ENCODE results near the gene PRICKLE1.

The PRICKLE1 gene

GRCh38 chr12:42444192-42444943 is 145.2 kb downstream of the PRICKLE1 start:
- no peak overlapping the region for H3K9ac ChIP-seq (ENCODE audit: low read length)
- no peak overlapping the region for H3K4me3 ChIP-seq (ENCODE audit: low read depth in 1 of 2, low read length in 2 of 2)
- H3K27ac ChIP-seq (ENCODE audit: low read depth, low read length) = no peak overlapping the region
- H3K4me1 ChIP-seq (ENCODE audit: insufficient read depth, low read length) = no peaks in the 10 kb centered on the region
- no peaks in the 10 kb centered on the region for H3K27me3 ChIP-seq (ENCODE audit: control insufficient read depth in 1 of 2, insufficient read depth in 2 of 2, low read length in 2 of 2)
- peaks cover 17% of the 10 kb centered on the region for H3K36me3 ChIP-seq (ENCODE audit: insufficient read depth, low read length)
- no peaks in the 10 kb centered on the region for H3K9me3 ChIP-seq (ENCODE audit: low read length)

GRCh38 chr12:42442888-42443287 is 146.7 kb downstream of the PRICKLE1 start:
- Histone ChIP-seq H3K4me1 (ENCODE audit: insufficient read depth, low read length) (no peaks in the 10 kb centered on the region), H3K9me3 (ENCODE audit: low read length) (no peaks in the 10 kb centered on the region), H3K9ac (ENCODE audit: low read length) (no peak overlapping the region), H3K27me3 (ENCODE audit: control insufficient read depth in 1 of 2, insufficient read depth in 2 of 2, low read length in 2 of 2) (no peaks in the 10 kb centered on the region), H3K4me3 (ENCODE audit: low read depth in 1 of 2, low read length in 2 of 2) (no peak overlapping the region), H3K27ac (ENCODE audit: low read depth, low read length) (no peak overlapping the region), H3K36me3 (ENCODE audit: insufficient read depth, low read length) (peaks cover 17% of the 10 kb centered on the region)

- Histone ChIP-seq H3K4me1 (ENCODE audit: insufficient read depth, low read length) (no peaks in the 10 kb centered on the region), H3K9ac (ENCODE audit: low read length) (no peak overlapping the region), H3K27me3 (ENCODE audit: control insufficient read depth in 1 of 2, insufficient read depth in 2 of 2, low read length in 2 of 2) (no peaks in the 10 kb centered on the region), H3K27ac (ENCODE audit: low read depth, low read length) (no peak overlapping the region), H3K36me3 (ENCODE audit: insufficient read depth, low read length) (peaks cover 17% of the 10 kb centered on the region), H3K4me3 (ENCODE audit: low read depth in 1 of 2, low read length in 2 of 2) (no peak overlapping the region), H3K9me3 (ENCODE audit: low read length) (no peaks in the 10 kb centered on the region)
Observed at GRCh38 chr12:42442311-42442759, 147.2 kb downstream of the PRICKLE1 start.

- peaks cover 17% of the 10 kb centered on the region for H3K36me3 ChIP-seq (ENCODE audit: insufficient read depth, low read length)
Observed at GRCh38 chr12:42440608-42441007, 148.9 kb downstream of the PRICKLE1 start.

GRCh38 chr12:42432517-42433140 is 156.9 kb downstream of the PRICKLE1 start:
- Histone ChIP-seq H3K9ac (ENCODE audit: low read length) (no peak overlapping the region), H3K9me3 (ENCODE audit: low read length) (no peaks in the 10 kb centered on the region), H3K4me1 (ENCODE audit: insufficient read depth, low read length) (no peaks in the 10 kb centered on the region), H3K27me3 (ENCODE audit: control insufficient read depth in 1 of 2, insufficient read depth in 2 of 2, low read length in 2 of 2) (no peaks in the 10 kb centered on the region), H3K4me3 (ENCODE audit: low read depth in 1 of 2, low read length in 2 of 2) (no peak overlapping the region), H3K36me3 (ENCODE audit: insufficient read depth, low read length) (peaks cover 4% of the 10 kb centered on the region), H3K27ac (ENCODE audit: low read depth, low read length) (no peak overlapping the region)

More at GRCh38 chr12:42440608-42441007, 148.9 kb downstream of the PRICKLE1 start:
- Histone ChIP-seq H3K27ac (ENCODE audit: low read depth, low read length) (no peak overlapping the region), H3K9ac (ENCODE audit: low read length) (no peak overlapping the region), H3K4me3 (ENCODE audit: low read depth in 1 of 2, low read length in 2 of 2) (no peak overlapping the region), H3K4me1 (ENCODE audit: insufficient read depth, low read length) (no peaks in the 10 kb centered on the region), H3K9me3 (ENCODE audit: low read length) (no peaks in the 10 kb centered on the region), H3K27me3 (ENCODE audit: control insufficient read depth in 1 of 2, insufficient read depth in 2 of 2, low read length in 2 of 2) (no peaks in the 10 kb centered on the region)

GRCh38 chr12:42428850-42429249 is 160.7 kb downstream of the PRICKLE1 start:
- H3K27me3 ChIP-seq (ENCODE audit: control insufficient read depth in 1 of 2, insufficient read depth in 2 of 2, low read length in 2 of 2) = no peaks in the 10 kb centered on the region
- H3K4me3 ChIP-seq (ENCODE audit: low read depth in 1 of 2, low read length in 2 of 2) = no peak overlapping the region
- no peaks in the 10 kb centered on the region for H3K9me3 ChIP-seq (ENCODE audit: low read length)
- peaks cover 4% of the 10 kb centered on the region for H3K36me3 ChIP-seq (ENCODE audit: insufficient read depth, low read length)
- no peak overlapping the region for H3K27ac ChIP-seq (ENCODE audit: low read depth, low read length)
- no peaks in the 10 kb centered on the region for H3K4me1 ChIP-seq (ENCODE audit: insufficient read depth, low read length)
- no peak overlapping the region for H3K9ac ChIP-seq (ENCODE audit: low read length)

GRCh38 chr12:42426746-42427145 is 162.8 kb downstream of the PRICKLE1 start:
- H3K36me3 ChIP-seq (ENCODE audit: insufficient read depth, low read length) = peaks cover 4% of the 10 kb centered on the region

GRCh38 chr12:42422785-42423184 is 166.8 kb downstream of the PRICKLE1 start:
- no peak overlapping the region for H3K27ac ChIP-seq (ENCODE audit: low read depth, low read length)
- no peak overlapping the region for H3K9ac ChIP-seq (ENCODE audit: low read length)
- H3K36me3 ChIP-seq (ENCODE audit: insufficient read depth, low read length) = no peaks in the 10 kb centered on the region
- no peaks in the 10 kb centered on the region for H3K27me3 ChIP-seq (ENCODE audit: control insufficient read depth in 1 of 2, insufficient read depth in 2 of 2, low read length in 2 of 2)
- H3K9me3 ChIP-seq (ENCODE audit: low read length) = no peaks in the 10 kb centered on the region
- H3K4me3 ChIP-seq (ENCODE audit: low read depth in 1 of 2, low read length in 2 of 2) = no peak overlapping the region
- H3K4me1 ChIP-seq (ENCODE audit: insufficient read depth, low read length) = no peaks in the 10 kb centered on the region

More at GRCh38 chr12:42426746-42427145, 162.8 kb downstream of the PRICKLE1 start:
- Histone ChIP-seq H3K27me3 (ENCODE audit: control insufficient read depth in 1 of 2, insufficient read depth in 2 of 2, low read length in 2 of 2) (no peaks in the 10 kb centered on the region), H3K9me3 (ENCODE audit: low read length) (no peaks in the 10 kb centered on the region), H3K9ac (ENCODE audit: low read length) (no peak overlapping the region), H3K4me3 (ENCODE audit: low read depth in 1 of 2, low read length in 2 of 2) (no peak overlapping the region), H3K4me1 (ENCODE audit: insufficient read depth, low read length) (no peaks in the 10 kb centered on the region), H3K27ac (ENCODE audit: low read depth, low read length) (no peak overlapping the region)

- Histone ChIP-seq H3K4me3 (ENCODE audit: low read depth in 1 of 2, low read length in 2 of 2) (no peak overlapping the region), H3K9ac (ENCODE audit: low read length) (no peak overlapping the region), H3K4me1 (ENCODE audit: insufficient read depth, low read length) (no peaks in the 10 kb centered on the region), H3K9me3 (ENCODE audit: low read length) (no peaks in the 10 kb centered on the region), H3K27ac (ENCODE audit: low read depth, low read length) (no peak overlapping the region), H3K27me3 (ENCODE audit: control insufficient read depth in 1 of 2, insufficient read depth in 2 of 2, low read length in 2 of 2) (no peaks in the 10 kb centered on the region), H3K36me3 (ENCODE audit: insufficient read depth, low read length) (no peaks in the 10 kb centered on the region)
Observed at GRCh38 chr12:42421844-42422779, 167.4 kb downstream of the PRICKLE1 start.

GRCh38 chr12:42420395-42420794 is 169.2 kb downstream of the PRICKLE1 start:
- Histone ChIP-seq H3K27ac (ENCODE audit: low read depth, low read length) (no peak overlapping the region), H3K27me3 (ENCODE audit: control insufficient read depth in 1 of 2, insufficient read depth in 2 of 2, low read length in 2 of 2) (no peaks in the 10 kb centered on the region), H3K9me3 (ENCODE audit: low read length) (no peaks in the 10 kb centered on the region), H3K9ac (ENCODE audit: low read length) (no peak overlapping the region), H3K36me3 (ENCODE audit: insufficient read depth, low read length) (no peaks in the 10 kb centered on the region), H3K4me3 (ENCODE audit: low read depth in 1 of 2, low read length in 2 of 2) (no peak overlapping the region), H3K4me1 (ENCODE audit: insufficient read depth, low read length) (no peaks in the 10 kb centered on the region)

- Histone ChIP-seq H3K4me3 (ENCODE audit: low read depth in 1 of 2, low read length in 2 of 2) (no peak overlapping the region), H3K9me3 (ENCODE audit: low read length) (no peaks in the 10 kb centered on the region), H3K36me3 (ENCODE audit: insufficient read depth, low read length) (no peaks in the 10 kb centered on the region), H3K27me3 (ENCODE audit: control insufficient read depth in 1 of 2, insufficient read depth in 2 of 2, low read length in 2 of 2) (no peaks in the 10 kb centered on the region), H3K9ac (ENCODE audit: low read length) (no peak overlapping the region), H3K4me1 (ENCODE audit: insufficient read depth, low read length) (no peaks in the 10 kb centered on the region), H3K27ac (ENCODE audit: low read depth, low read length) (no peak overlapping the region)
Observed at GRCh38 chr12:42410340-42410739, 179.2 kb downstream of the PRICKLE1 start.

Data from muscle layer of colon (tissue), 2 donors.